HG02623 (cell line): ENCODE data around the gene KDM2A.
"Not testable (repeated sequence)": the region's sequence is repeated elsewhere in the genome, so short reads cannot be mapped to it uniquely, and the experiment has no call there.

Source experiments
- ATAC-seq: cut with Tn5 transposase; IDR thresholded peaks from one replicate; pipeline ENCODE4 v1.9.1; 2021; ENCODE audit warnings: moderate library complexity; ENCODE audit not compliant: unreplicated experiment

KDM2A gene

GRCh38 chr11:67233584-67234190, 114.6 kb downstream of the KDM2A start:
- ATAC-seq: no peak

- not testable (repeated sequence) for ATAC-seq
Observed at GRCh38 chr11:67234571-67234970, 115.5 kb downstream of the KDM2A start.

- no peak for ATAC-seq
Observed at GRCh38 chr11:67237574-67237973, 118.5 kb downstream of the KDM2A start.

GRCh38 chr11:67238894-67239782, 120.1 kb downstream of the KDM2A start:
- ATAC-seq: no peak

- peak; percentile 81 for ATAC-seq
Observed at GRCh38 chr11:67239783-67240575, 120.9 kb downstream of the KDM2A start.

- ATAC-seq: no peak
Observed at GRCh38 chr11:67240576-67241389, 121.7 kb downstream of the KDM2A start.

- no peak for ATAC-seq
Observed at GRCh38 chr11:67242548-67242947, 123.5 kb downstream of the KDM2A start.

- no peak for ATAC-seq
Observed at GRCh38 chr11:67243051-67243450, 124.0 kb downstream of the KDM2A start.

GRCh38 chr11:67245046-67245445, 126.0 kb downstream of the KDM2A start:
- ATAC-seq: no peak

GRCh38 chr11:67247946-67248550, 129.0 kb downstream of the KDM2A start:
- no peak for ATAC-seq

- no peak for ATAC-seq
Observed at GRCh38 chr11:67248653-67249052, 129.6 kb downstream of the KDM2A start.

GRCh38 chr11:67250059-67251043, 131.3 kb downstream of the KDM2A start:
- no peak for ATAC-seq

GRCh38 chr11:67251841-67252240, 132.8 kb downstream of the KDM2A start:
- ATAC-seq: no peak

- ATAC-seq: no peak
Observed at GRCh38 chr11:67252831-67253239, 133.8 kb downstream of the KDM2A start.

GRCh38 chr11:67253872-67254624, 135.0 kb downstream of the KDM2A start:
- no peak for ATAC-seq

- no peak for ATAC-seq
Observed at GRCh38 chr11:67254798-67255197, 135.7 kb downstream of the KDM2A start.

GRCh38 chr11:67255353-67255752, 136.3 kb downstream of the KDM2A start:
- ATAC-seq: no peak

- no peak for ATAC-seq
Observed at GRCh38 chr11:67255864-67256263, 136.8 kb downstream of the KDM2A start.
